Suprapubic skin (tissue), 4 donors: ENCODE measurements around the gene ADI1. TPM values are rescaled to one million over a fixed set of nuclear protein-coding genes. Genes with fewer than 3 reads are reported as not detected.

Experiments
- DNase-seq, 2 donors: peaks; one replicate each; pipeline ENCODE4 v3.0.0-alpha.2; 2019; ENCODE audit warnings: low spot score in 2 of 2
- H3K27ac ChIP-seq: fragments of 200-600 bp; sonication (generic); one replicate; pipeline ENCODE4 v1.5.1; 2019
- H3K27me3 ChIP-seq: fragments of 200-600 bp; sonication (generic); one replicate; pipeline ENCODE4 v1.5.1; 2019
- H3K36me3 ChIP-seq: fragments of 200-600 bp; sonication (generic); one replicate; pipeline ENCODE4 v1.5.1; 2019
- H3K4me1 ChIP-seq: fragments of 200-600 bp; sonication (generic); one replicate; pipeline ENCODE4 v1.5.1; 2019
- H3K4me3 ChIP-seq: fragments of 200-600 bp; sonication (generic); one replicate; pipeline ENCODE4 v1.5.1; 2019; ENCODE audit warnings: mild to moderate bottlenecking
- H3K9me3 ChIP-seq: fragments of 200-600 bp; sonication (generic); one replicate; pipeline ENCODE4 v1.5.1; 2019
- CTCF ChIP-seq, 2 donors: fragments of 200-600 bp in 1 of 2; fragments of 450-650 bp in 1 of 2; sonication (generic) in 1 of 2; IDR thresholded peaks; one replicate each; pipeline ENCODE4 v1.5.1; 2016 to 2019; ENCODE audit warnings: antibody characterized with exemption in 2 of 2, mild to moderate bottlenecking in 1 of 2, moderate library complexity in 1 of 2
- EP300 ChIP-seq: sonication (generic); formaldehyde crosslinking; IDR thresholded peaks from one replicate; pipeline ENCODE4 v1.6.1; 2017; ENCODE audit warnings: antibody characterized with exemption
- POLR2A ChIP-seq, 2 donors: fragments of 450-650 bp; IDR thresholded peaks; one replicate each; pipeline ENCODE4 v1.6.1; 2017; ENCODE audit warnings: antibody characterized with exemption in 2 of 2, mild to moderate bottlenecking in 2 of 2, moderate library complexity in 2 of 2
- POLR2AphosphoS5 ChIP-seq, 3 donors: sonication (generic); formaldehyde crosslinking; IDR thresholded peaks; one replicate each; pipeline ENCODE4 v1.6.1; 2017; ENCODE audit warnings: antibody characterized with exemption in 3 of 3
- WGBS: methylation state at CpG from one replicate; pipeline ENCODE4 v1.1.5; 2018; 5-methylcytosine and 5-hydroxymethylcytosine counted together
- total RNA-seq, 4 donors: library from RNA; depleted of rRNA; stranded (reverse); fragments of >200 nt; gene quantifications; one replicate each; pipeline ENCODE4 v1.1.0, GENCODE V29; 2016

ADI1 gene
- total RNA-seq, 4 donors from 2014 or later, result 39.2 to 54.4 (median 45.4) TPM

- Histone ChIP-seq H3K36me3 (peaks cover 42% of the 10 kb centered on the region), H3K4me3 (no peak overlapping the region), H3K27ac (peak overlapping the region; percentile 55), H3K4me1 (peaks cover 19% of the 10 kb centered on the region), H3K27me3 (no peaks in the 10 kb centered on the region), H3K9me3 (no peaks in the 10 kb centered on the region)
- TF ChIP-seq POLR2AphosphoS5 (IDR thresholded peaks at IDR 0.05) (no peak), CTCF (IDR thresholded peaks at IDR 0.05) (no peak), POLR2A (IDR thresholded peaks at IDR 0.05) (no peak), EP300 (no peak)
- 86% methylated on average over 5 of the region's 5 CpGs for WGBS
- DNase-seq, result no peak
These were observed 42.4 kb downstream of the ADI1 start for GRCh38 chr2:3476985-3477327.

DNA sequence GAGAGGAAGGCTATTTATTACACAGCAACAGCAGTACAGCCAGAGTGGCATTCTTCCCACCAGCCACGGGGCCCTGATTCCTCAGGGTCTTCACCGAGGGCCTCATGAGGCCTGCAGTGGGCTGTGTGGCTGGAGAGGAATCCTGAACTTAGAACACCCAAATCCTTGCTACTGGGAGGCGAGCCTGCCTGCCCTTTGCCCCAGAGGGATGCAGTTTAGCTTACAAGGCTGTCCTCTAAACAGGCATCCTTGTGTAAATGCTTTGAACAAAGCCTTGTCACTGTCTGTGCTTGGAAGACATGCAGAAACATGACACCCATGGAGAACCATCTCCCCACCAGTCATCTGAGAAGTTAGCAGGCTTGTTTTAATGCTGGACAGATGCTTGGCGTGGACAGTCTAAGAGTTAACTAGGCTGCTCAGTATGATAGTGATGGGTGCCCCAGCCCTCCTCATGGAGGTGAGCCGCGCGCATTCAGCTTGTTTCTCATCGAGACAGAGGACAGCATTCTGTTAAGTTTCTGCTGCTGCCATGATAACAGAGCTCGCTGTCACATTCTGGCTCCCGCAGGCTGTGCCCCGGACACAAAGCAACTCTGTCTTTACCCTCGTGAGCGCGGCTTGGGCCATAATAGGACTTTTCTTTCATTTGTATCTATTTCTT lies 42.9 kb downstream of the ADI1 start:
- peaks cover 38% of the 10 kb centered on the region for H3K36me3 ChIP-seq
- 66% methylated on average over 13 of the region's 14 CpGs for WGBS
- DNase-seq, result no peak

GRCh38 chr2:3475771-3476170 lies 43.6 kb downstream of the ADI1 start:
- peak overlapping the region; percentile 4 for H3K27ac ChIP-seq
- no peak overlapping the region for H3K4me3 ChIP-seq
- H3K27me3 ChIP-seq, result no peaks in the 10 kb centered on the region
- 90% methylated on average over 28 of the region's 28 CpGs for WGBS
- peaks cover 38% of the 10 kb centered on the region for H3K36me3 ChIP-seq
- peaks cover 31% of the 10 kb centered on the region for H3K4me1 ChIP-seq
- no peaks in the 10 kb centered on the region for H3K9me3 ChIP-seq
- DNase-seq, result no peak
- TF ChIP-seq EP300, result no peak
- no peak for TF ChIP-seq CTCF (IDR thresholded peaks at IDR 0.05)
- TF ChIP-seq POLR2AphosphoS5 (IDR thresholded peaks at IDR 0.05), result no peak
- TF ChIP-seq POLR2A (IDR thresholded peaks at IDR 0.05), result no peak

More for the DNA sequence above, 42.9 kb downstream of the ADI1 start:
- no peaks in the 10 kb centered on the region for H3K27me3 ChIP-seq
- no peaks in the 10 kb centered on the region for H3K9me3 ChIP-seq
- peak overlapping the region; percentile 55 for H3K27ac ChIP-seq
- peaks cover 24% of the 10 kb centered on the region for H3K4me1 ChIP-seq
- no peak overlapping the region for H3K4me3 ChIP-seq
- TF ChIP-seq EP300 (no peak), POLR2AphosphoS5 (IDR thresholded peaks at IDR 0.05) (no peak), POLR2A (IDR thresholded peaks at IDR 0.05) (no peak), CTCF (IDR thresholded peaks at IDR 0.05) (no peak)

DNA sequence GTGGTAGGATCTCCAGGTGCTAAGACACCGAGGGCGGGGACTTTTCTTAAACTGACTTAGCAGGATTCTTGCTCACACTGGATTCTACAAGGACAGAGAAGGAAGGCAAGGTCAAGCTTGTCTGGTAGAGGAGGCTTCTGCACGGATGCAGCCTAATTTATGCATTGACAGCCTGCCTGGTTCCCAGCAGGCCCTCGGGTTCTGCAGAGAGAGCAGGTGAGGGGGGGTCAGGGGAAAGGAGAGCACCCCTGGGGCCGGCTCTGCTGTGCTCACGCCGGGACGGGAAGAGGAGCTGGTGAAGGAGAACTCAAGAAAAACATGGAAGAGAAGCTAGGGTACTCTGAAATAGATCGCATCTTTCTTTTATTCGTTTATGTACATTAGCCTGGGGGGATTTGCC lies 46.4 kb downstream of the ADI1 start:
- peaks cover 49% of the 10 kb centered on the region for H3K4me1 ChIP-seq
- H3K36me3 ChIP-seq, result peaks cover 30% of the 10 kb centered on the region
- no peaks in the 10 kb centered on the region for H3K27me3 ChIP-seq
- no peak overlapping the region for H3K4me3 ChIP-seq
- 47% methylated on average over 10 of the region's 10 CpGs for WGBS
- H3K9me3 ChIP-seq, result no peaks in the 10 kb centered on the region
- no peak for TF ChIP-seq POLR2AphosphoS5 (IDR thresholded peaks at IDR 0.05)
- no peak for TF ChIP-seq POLR2A (IDR thresholded peaks at IDR 0.05)
- TF ChIP-seq CTCF (IDR thresholded peaks at IDR 0.05), result no peak
- no peak for TF ChIP-seq EP300
- peak overlapping the region; percentile 88 for H3K27ac ChIP-seq
- no peak for DNase-seq

GRCh38 chr2:3472296-3472695 lies 47.0 kb downstream of the ADI1 start:
- Histone ChIP-seq H3K27me3 (no peaks in the 10 kb centered on the region), H3K4me3 (no peak overlapping the region), H3K4me1 (peaks cover 49% of the 10 kb centered on the region), H3K9me3 (no peaks in the 10 kb centered on the region), H3K27ac (peak overlapping the region; percentile 88), H3K36me3 (peaks cover 34% of the 10 kb centered on the region)
- WGBS, result 76% methylated on average over 10 of the region's 10 CpGs
- no peak for TF ChIP-seq POLR2A (IDR thresholded peaks at IDR 0.05)
- DNase-seq, result no peak
